GM19025 (cell line): Measurements from ENCODE around the gene SLC41A2.
"Not testable (repeated sequence)": the region's sequence is repeated elsewhere in the genome, so short reads cannot be mapped to it uniquely, and the experiment has no call there.

ENCODE experiments used
- ATAC-seq: cut with Tn5 transposase; IDR thresholded peaks from one replicate; pipeline ENCODE4 v1.9.1; 2021; ENCODE audit warnings: mild to moderate bottlenecking, low read depth, moderate library complexity; ENCODE audit not compliant: unreplicated experiment

The SLC41A2 gene

DNA sequence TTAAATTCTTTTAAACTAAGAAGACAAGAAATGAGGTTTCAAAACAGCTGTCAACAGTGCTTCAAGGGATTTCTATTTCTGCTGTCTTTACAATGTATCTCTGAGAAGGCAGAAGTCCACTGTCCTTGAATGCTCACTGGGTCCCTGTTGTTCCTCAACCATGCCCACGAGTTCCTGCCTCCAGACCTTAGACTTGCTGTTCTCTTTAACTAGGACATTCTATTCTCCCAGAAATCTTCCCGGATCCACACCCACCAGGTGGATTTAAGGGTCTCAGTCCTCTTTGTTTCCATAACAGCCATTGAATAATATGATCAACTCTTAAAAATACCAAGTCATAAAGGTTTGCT, 6.7 kb upstream of the SLC41A2 start:
- ATAC-seq, result no peak

DNA sequence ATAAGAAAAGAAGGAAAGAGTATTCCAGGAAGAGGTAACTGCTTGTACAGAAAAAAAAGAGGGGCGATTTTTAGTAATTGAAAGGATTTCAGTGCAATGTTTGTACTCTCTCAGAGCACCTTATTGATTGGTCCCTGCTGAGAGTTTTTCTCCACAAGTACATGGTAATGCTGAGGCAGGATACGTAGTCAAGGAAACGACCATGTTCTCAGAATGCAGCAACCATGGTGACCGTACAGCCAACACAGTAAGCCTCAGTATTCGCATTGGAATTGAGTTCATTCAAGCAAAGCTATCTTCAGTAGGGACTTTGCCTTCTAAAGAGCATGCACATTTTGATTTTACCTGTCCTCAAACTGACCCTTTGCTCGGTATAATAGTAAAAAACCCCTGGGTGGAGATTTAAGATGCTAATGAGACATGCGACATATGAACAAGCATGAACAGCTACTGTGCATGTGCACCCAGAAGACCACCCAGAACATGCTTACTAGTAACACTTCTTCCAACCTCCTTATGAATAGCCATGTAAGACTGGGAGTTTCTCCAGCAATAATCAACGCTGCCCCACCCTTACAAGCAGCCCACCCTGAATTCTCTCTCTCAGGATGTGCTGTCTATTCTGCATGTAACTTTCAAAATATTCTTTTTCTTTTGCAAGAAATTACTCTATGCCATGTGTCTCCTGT, 6.2 kb upstream of the SLC41A2 start:
- ATAC-seq, result no peak

DNA sequence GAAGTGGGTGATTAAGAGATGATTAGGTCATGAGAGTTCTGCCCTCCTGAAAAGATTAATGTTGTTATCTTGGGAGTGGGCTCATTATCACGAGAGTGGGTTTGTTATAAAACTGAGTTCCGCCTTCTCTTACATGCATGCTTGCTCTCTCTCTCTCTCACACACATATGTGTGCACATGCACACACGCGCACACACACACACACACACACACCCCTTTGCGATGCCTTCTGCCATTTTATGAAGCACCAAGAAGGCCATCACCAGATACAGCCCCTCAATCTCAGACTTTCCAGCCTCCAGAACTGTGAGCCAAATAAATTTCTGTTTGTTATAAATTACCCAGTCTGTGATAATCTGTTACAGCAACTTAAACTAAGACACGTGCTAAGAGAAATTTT, 5.7 kb upstream of the SLC41A2 start:
- no peak for ATAC-seq

DNA sequence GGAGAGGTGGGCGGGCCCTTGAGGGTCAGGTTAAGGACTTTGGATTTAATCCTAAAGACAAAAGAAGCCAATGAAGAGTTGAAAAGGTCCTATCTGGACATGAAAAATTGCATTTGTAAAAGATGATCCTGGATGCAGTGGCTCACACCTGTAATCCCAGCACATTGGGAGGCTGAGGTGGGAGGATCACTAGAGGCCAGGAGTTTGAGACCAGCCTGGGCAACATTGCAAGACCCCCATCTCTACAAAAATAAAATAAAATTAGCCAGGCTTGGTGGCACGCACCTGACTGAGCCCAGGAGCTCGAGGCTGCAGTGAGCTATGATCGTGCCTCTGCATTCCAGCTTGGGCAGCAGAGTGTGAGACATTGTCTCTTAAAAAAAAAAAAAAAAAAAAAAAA, 2.4 kb upstream of the SLC41A2 start:
- no peak for ATAC-seq

GRCh38 chr12:104959335-104959841, 1.3 kb upstream of the SLC41A2 start:
- ATAC-seq, result no peak

DNA sequence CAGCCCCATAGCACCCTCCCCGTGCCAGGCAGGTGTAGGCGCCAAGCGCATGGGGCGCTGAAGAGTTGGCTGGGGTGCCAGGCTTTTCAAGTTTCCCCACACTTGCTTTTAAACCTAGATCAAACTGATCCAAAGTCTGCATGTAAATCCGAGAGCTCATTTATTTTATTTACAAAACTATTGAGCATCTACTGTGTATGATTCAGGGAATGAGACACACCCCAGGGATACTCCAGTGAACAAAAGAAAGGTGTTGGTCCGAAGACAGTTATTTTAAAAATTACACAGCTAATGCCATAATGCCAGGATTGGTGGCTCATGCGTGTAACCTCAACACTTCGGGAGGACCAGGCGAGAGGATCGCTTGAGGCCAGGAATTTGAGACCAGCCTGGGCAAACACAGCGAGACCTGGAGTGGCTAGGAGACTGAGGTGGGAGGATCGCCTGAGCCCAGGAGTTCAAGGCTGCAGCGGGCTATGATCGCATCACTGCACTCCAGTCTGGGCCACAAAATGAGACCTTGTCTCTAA, 780 bp upstream of the SLC41A2 start:
- no peak for ATAC-seq

DNA sequence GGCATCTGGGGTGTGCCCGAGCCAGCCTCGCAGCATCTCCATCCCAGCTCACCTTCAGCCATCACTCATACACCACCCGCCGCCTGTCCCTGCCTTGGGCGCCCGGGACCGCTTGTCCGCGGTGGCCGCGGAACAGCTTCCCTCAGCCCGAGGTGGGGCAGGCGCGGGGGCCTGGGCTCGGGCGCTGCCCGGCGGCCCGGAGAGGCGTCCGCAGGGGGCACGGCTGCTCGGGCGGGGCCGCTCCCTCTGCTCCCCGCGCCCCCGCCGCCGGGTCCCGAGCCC, 430 bp downstream of the SLC41A2 start:
- ATAC-seq, result peak; percentile 26

GRCh38 chr12:104956870-104957718, 996 bp downstream of the SLC41A2 start:
- ATAC-seq, result no peak

GRCh38 chr12:104955703-104956102, 2.4 kb downstream of the SLC41A2 start:
- no peak for ATAC-seq

DNA sequence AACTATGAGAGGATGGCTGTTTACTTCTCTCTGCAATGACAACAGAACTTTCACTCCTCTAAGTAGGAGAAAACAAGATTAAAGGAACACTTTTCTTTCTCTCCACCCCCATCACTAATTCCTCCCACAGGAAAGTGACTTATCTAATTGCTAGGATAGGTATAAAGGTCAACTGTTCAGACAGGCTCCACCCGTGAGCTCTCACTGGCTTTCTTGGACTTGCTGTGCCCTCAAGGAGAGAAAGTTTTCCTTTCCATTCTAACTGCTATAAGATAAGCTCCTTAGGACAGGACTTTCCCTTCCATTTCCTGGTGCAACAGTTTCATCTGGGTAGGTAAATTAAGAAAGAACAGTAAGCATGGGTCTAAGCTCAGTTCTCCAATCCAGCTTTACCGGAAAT, 4.8 kb downstream of the SLC41A2 start:
- ATAC-seq, result no peak

- no peak for ATAC-seq
Observed at GRCh38 chr12:104952816-104953215, 5.3 kb downstream of the SLC41A2 start.

DNA sequence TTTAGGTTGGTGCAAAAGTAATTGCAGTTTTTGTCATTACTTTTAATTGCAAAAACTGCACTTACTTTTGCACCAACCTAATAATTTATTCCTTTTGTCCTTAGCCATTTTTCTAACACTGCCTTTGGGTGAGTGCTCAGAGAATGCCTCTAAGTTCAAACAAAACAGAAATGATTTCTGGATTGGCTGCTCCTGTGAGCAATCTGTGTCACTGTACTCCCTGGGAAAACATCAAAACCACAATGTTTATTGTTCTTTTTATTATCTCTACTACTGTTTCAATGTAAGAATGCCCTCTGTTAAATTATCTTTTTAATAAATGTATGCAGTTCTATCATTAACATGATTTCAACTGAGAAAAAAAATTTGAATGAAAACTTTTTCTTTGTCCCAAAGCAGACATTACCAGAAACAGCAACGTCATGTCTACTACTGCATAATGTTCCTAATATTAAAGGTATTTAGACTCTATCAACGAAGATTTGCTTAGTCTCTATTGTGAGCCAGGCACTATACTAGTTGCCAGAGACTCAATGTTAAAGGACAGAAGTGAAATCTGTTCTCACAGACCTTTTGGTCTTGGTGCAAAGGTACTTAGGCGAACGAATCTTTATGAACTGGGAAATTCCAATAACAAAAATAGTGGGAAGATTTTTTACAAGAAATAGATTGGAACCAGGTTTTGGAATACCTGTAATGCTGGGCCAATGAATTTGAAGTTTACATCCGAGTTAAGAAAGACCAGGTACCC, 6.2 kb downstream of the SLC41A2 start:
- ATAC-seq, result no peak

- not testable (repeated sequence) for ATAC-seq
Observed at GRCh38 chr12:104948716-104949115, 9.4 kb downstream of the SLC41A2 start.

DNA sequence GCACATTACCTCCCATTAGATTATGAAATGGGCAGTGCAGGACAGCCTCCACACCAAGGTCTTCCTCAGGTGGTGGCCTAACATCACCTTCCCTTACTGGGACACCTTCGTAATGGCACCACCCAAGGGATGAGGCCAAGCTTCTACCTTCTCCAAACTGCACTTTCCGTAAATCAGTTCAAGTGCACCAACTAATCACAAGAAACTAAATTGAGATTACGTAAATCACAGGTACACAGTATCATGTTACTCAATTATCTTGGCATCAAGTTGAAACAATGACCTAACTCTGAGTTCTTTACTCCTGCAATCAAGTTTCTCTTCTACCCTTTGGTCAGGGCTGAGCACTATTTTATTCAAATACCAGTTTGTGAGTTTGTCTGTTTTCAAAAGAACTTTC, 13.8 kb downstream of the SLC41A2 start:
- ATAC-seq, result no peak

GRCh38 chr12:104943401-104943800, 14.7 kb downstream of the SLC41A2 start:
- not testable (repeated sequence) for ATAC-seq

GRCh38 chr12:104942075-104942474, 16.0 kb downstream of the SLC41A2 start:
- no peak for ATAC-seq

GRCh38 chr12:104941454-104941853, 16.6 kb downstream of the SLC41A2 start:
- no peak for ATAC-seq

DNA sequence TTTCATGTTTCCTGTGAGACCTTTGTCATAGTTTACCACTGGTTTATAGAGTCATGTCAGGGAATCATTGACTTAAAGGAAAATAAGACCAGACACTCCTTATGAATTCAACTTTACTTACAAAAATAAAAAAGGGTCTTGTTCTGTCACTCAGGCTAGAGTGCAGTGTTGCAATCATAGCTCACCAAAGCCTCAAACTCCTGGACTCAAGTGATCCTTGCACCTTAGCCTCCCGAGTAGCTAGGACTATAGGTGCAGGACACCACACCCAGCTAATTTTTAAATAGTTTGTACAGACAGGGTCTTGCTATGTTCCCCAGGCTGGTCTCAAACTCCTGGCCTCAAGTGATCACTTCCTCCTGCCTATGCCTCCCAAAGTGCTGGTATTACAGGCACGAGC, 19.0 kb downstream of the SLC41A2 start:
- no peak for ATAC-seq

DNA sequence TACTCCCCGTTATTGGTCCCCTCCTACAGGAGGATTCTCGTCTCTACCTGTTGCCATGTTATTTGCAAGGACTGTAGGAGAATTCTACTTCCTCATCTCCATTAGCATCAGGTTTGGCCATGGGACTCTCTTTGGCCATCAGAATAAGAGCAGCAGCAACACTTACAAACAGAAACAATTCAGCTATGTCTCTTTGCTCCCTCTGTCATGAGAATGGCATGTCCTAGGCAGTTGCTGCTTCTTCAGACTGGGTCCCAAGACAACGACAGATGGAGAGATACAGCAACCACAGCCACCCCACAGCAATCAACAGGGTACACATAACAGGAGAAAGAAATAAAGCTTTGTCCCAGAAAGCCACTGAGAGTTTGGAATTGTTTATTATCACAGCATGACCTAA, 19.7 kb downstream of the SLC41A2 start:
- no peak for ATAC-seq

GRCh38 chr12:104935886-104936285, 22.2 kb downstream of the SLC41A2 start:
- ATAC-seq, result no peak

GRCh38 chr12:104933778-104934177, 24.3 kb downstream of the SLC41A2 start:
- ATAC-seq, result no peak
